HepG2 (cell line): ENCODE results near the gene ST14.

Experiments
- FOXA1 ChIP-seq, 2 experiments: fragments of 450-650 bp in 1 of 2; sonication (generic) in 1 of 2; formaldehyde crosslinking in 1 of 2; IDR thresholded peaks; 2 replicates each; pipeline versions ENCODE4 v1.4.0 to v1.6.1; 2016 to 2020; ENCODE audit warnings: missing genetic modification reagents in 1 of 2
- MBD4 ChIP-seq: IDR thresholded peaks from 2 replicates; pipeline ENCODE4 v1.6.1; 2012; ENCODE audit warnings: low read length, inconsistent platforms, borderline replicate concordance
- MBNL3 ChIP-seq: fragments of 250-450 bp; sonication (Bioruptor Pico); conservative IDR thresholded peaks from 2 replicates; pipeline ENCODE4 v1.8.0; 2022; ENCODE audit warnings: mild to moderate bottlenecking, inconsistent platforms
- PHF21A ChIP-seq: sonication (generic); formaldehyde crosslinking; IDR thresholded peaks from 2 replicates; pipeline ENCODE4 v1.5.0; 2020; ENCODE audit warnings: mild to moderate bottlenecking, missing genetic modification reagents
- POLR2A ChIP-seq, 2 experiments: IDR thresholded peaks; 2 replicates each; pipeline ENCODE4 v1.6.1; 2011; ENCODE audit warnings: low read depth in 2 of 2, low read length in 2 of 2, mild to moderate bottlenecking in 1 of 2, moderate library complexity in 1 of 2; ENCODE audit not compliant: insufficient read depth in 1 of 2
- SRSF9 ChIP-seq: fragments of 200-400 bp; formaldehyde crosslinking; IDR thresholded peaks from 2 replicates; pipeline ENCODE4 v1.6.1; 2018; ENCODE audit warnings: borderline replicate concordance, mild to moderate bottlenecking, low read depth, low read length; ENCODE audit not compliant: insufficient read depth, poor library complexity, severe bottlenecking
- ZFP1 ChIP-seq: IDR thresholded peaks from 2 replicates; pipeline ENCODE4 v1.6.1; 2016
- ZKSCAN1 ChIP-seq: fragments of 150-350 bp; IDR thresholded peaks from 2 replicates; pipeline ENCODE4 v1.6.1; 2014; ENCODE audit warnings: low read length
- ZNF224 ChIP-seq: sonication (generic); formaldehyde crosslinking; IDR thresholded peaks from 2 replicates; pipeline ENCODE4 v1.5.0; 2020; ENCODE audit warnings: mild to moderate bottlenecking, missing genetic modification reagents
- ZNF274 ChIP-seq: sonication (generic); formaldehyde crosslinking; IDR thresholded peaks from 2 replicates; pipeline ENCODE4 v1.5.1; 2020; ENCODE audit warnings: mild to moderate bottlenecking, missing genetic modification reagents
- ZNF367 ChIP-seq: sonication (generic); formaldehyde crosslinking; IDR thresholded peaks from 2 replicates; pipeline ENCODE4 v1.4.0; 2020; ENCODE audit warnings: missing genetic modification reagents, borderline replicate concordance
- ZNF567 ChIP-seq: sonication (generic); formaldehyde crosslinking; IDR thresholded peaks from 2 replicates; pipeline ENCODE4 v1.8.1; 2023; ENCODE audit warnings: mild to moderate bottlenecking, missing genetic modification reagents, borderline replicate concordance

- TF ChIP-seq ZKSCAN1 (no peak), POLR2A (IDR thresholded peaks at IDR 0.05; ENCODE audit: insufficient read depth in 1 of 2, low read depth in 2 of 2, low read length in 2 of 2) (no peak), ZNF274 (CRISPR knock-in tag) (no peak), PHF21A (CRISPR knock-in tag) (no peak), MBD4 (no peak), FOXA1 (IDR thresholded peaks at IDR 0.05) (no peak), FOXA1 (CRISPR knock-in tag; IDR thresholded peaks at IDR 0.05) (no peak), ZNF567 (CRISPR knock-in tag) (no peak), SRSF9 (no peak), ZNF367 (CRISPR knock-in tag) (no peak), MBNL3 (CRISPR knock-in tag) (no peak), ZNF224 (CRISPR knock-in tag) (no peak), ZFP1 (CRISPR knock-in tag) (no peak)
Observed at GRCh38 chr11:130178441-130179339, 19.1 kb downstream of the ST14 start.
